GM19239 (cell line): ENCODE results near the gene ZFP57.

ENCODE experiments used
- DNase-seq: peaks from one replicate; pipeline ENCODE4 v3.0.0; 2011; ENCODE audit warnings: low spot score; ENCODE audit not compliant: insufficient read length
- FAIRE-seq: peaks from 2 replicates; lab custom pipeline; 2011; peaks lifted over from hg19 to GRCh38; lab: Jason Lieb, UNC

ZFP57 gene

DNA sequence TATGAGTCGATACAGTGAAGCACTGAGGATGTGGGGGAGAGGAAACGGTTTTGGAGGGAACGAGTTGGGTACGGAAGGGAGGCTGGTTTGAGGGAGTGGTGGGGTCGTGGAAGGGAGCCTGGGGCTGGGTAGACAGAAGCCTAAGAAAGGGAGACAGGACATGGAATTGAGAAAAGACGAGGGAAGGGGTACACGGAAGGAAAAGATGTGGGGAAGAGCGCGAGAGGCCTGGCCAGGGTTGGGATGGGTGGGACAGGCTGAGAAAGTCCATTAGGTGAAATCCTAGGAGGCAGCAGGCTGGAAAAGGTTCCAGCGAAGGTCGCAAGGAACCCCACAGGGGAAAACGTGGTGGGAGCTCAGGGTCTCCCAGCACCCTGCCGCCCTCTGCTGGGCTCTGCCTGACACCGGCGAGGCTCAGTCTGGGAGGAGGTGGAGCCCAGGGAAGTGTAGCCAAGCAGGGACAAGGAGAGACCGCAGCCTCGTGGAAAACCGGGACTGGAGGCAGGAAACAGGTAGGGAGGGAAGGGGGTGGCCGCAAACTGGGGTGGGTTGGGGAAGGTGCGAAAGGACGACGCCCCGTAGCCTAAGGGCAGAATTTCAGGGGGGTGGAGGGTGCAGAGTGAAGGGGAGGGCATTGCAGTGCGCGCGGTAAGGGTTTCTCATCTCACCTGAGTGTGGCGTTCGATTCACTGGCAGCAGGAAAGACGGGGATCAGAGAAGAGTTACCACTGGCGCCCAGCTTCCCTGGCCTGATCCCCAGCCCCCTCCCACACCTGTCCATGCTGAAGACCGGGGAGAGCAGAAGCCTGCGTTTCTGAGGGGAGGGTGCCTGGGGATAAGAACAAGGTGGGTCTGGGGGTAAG is 52.3 kb downstream of the ZFP57 start:
- DNase-seq (peak; percentile 62), FAIRE-seq (peak; percentile 33)

DNA sequence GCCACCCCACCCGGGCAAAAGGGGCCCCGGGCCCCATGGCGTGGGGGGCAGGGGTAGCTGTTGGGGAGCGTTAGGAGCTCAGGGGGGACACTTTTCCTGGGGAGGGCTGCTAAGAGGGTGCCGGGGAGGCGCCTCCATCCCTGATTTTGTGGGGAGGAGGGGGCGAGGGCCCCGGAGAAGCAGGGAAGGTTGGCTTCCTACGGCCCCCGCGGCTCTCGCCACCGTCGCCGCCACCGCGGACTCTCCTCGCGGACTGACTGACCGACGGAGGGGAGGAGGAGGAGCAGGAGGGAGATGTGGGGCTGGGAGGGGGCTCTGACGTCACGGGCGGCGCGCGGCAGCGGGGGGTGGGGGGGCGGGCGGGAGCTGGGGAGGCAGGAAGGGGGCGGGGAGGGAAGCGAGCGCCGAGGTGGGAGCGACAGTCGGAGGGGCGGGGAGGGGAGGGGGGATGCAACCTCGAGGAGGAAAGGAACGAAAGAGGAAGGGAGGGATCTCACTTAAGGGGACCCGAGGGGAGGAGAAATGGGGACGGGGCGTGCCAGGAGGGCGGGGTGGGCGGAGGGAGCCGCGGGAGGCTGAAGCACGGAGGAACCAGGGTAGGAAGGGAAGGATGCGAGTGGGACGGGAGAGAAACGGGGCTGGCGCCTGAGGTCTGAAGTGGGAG is 53.1 kb downstream of the ZFP57 start:
- DNase-seq = no peak

GRCh38 chr6:29626948-29627754 is 53.8 kb downstream of the ZFP57 start:
- FAIRE-seq = no peak
- no peak for DNase-seq

More for the DNA sequence above, 53.1 kb downstream of the ZFP57 start:
- peak; percentile 33 for FAIRE-seq

DNA sequence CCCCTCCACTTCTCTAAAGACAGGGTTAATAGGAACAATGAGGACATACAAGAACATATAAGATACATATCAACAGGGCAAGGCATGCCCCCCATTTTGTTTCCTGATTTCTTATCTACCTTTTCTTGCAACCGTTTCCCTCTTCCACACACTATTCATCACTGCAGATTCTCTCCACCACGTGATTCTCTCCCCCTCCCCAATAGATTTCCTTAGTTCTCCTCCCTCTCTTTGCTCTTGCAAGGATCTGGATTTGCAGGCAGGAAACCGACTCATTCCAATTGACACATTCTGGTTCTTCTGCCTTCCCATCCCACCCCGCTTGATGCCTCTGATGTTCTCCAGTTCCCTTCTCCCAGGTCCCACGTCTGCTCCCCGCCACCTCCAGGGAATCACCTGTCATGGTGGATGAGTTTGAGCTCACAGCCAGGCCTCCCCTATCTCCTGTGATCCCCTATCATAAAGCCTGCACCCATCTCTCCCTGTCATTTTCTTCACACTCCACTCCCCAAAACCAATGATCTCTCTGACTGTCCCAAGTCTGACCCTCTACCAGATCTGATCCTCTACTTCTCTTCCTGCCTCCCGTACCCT is 55.5 kb downstream of the ZFP57 start:
- no peak for FAIRE-seq
- no peak for DNase-seq

DNA sequence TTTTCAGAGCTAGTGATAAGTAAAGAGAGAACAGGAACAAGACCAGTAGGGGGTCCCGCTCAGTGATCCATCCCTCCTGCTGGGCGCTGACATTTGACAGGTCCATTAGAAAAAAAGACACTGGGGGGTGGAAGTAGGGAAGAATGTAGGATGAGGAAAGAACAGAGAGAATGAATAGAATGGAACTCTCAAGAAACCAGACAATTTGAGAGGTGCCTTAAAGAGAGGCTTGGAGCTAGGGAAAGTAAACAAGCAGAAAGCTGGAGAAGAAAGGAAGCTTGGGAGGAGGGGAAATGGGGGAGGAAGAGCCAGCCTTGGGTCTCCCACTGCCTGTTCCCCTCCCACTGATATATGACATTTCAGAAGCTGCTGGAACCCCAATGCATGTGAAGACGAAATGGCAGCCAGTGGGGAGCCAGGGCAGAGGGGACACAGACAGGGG is 56.4 kb downstream of the ZFP57 start:
- DNase-seq (no peak), FAIRE-seq (no peak)
